Neural progenitor cell (in vitro differentiated cells): ENCODE data around the gene ACSM6. TPM values are rescaled to one million over a fixed set of nuclear protein-coding genes. Genes with fewer than 3 reads are reported as not detected.
"Not testable (repeated sequence)": the region's sequence is repeated elsewhere in the genome, so short reads cannot be mapped to it uniquely, and the experiment has no call there.

Experiments
- DNase-seq: peaks from one replicate; pipeline ENCODE4 v3.0.0-alpha.2; 2016; ENCODE audit warnings: low spot score
- H2AFZ ChIP-seq: fragments of 200-600 bp; sonication (generic); replicated peaks from 2 replicates; pipeline ENCODE4 v1.6.1; 2016; ENCODE audit warnings: antibody characterized with exemption
- H3F3A ChIP-seq: fragments of 200-600 bp; sonication (generic); 2 replicates; pipeline ENCODE4 v1.6.1; 2016; ENCODE audit warnings: antibody characterized with exemption, low read depth
- H3K27ac ChIP-seq: fragments of 200-600 bp; sonication (generic); 2 replicates; pipeline ENCODE4 v1.5.1; 2016; ENCODE audit warnings: mild to moderate bottlenecking
- H3K27me3 ChIP-seq: fragments of 200-600 bp; sonication (generic); 2 replicates; pipeline ENCODE4 v1.6.1; 2016; ENCODE audit warnings: mild to moderate bottlenecking, moderate library complexity
- H3K36me3 ChIP-seq: fragments of 200-600 bp; sonication (generic); 2 replicates; pipeline ENCODE4 v1.5.1; 2016
- H3K4me1 ChIP-seq: fragments of 200-600 bp; sonication (generic); 2 replicates; pipeline ENCODE4 v1.6.1; 2016; ENCODE audit warnings: mixed run types
- H3K4me2 ChIP-seq: fragments of 200-600 bp; sonication (generic); 2 replicates; pipeline ENCODE4 v1.6.1; 2016
- H3K4me3 ChIP-seq: fragments of 200-600 bp; sonication (generic); 2 replicates; pipeline ENCODE4 v1.5.1; 2016
- H3K79me2 ChIP-seq: fragments of 200-600 bp; sonication (generic); 2 replicates; pipeline ENCODE4 v1.6.1; 2016; ENCODE audit warnings: low read depth
- H3K9ac ChIP-seq: fragments of 200-600 bp; sonication (generic); 2 replicates; pipeline ENCODE4 v1.6.1; 2016
- H3K9me3 ChIP-seq: fragments of 200-600 bp; sonication (generic); 2 replicates; pipeline ENCODE4 v1.5.1; 2016; ENCODE audit warnings: low read depth
- H4K20me1 ChIP-seq: fragments of 200-600 bp; sonication (generic); 2 replicates; pipeline ENCODE4 v1.6.1; 2016; ENCODE audit warnings: low read depth
- H3K27ac Mint-ChIP-seq: 3 replicates; pipeline ENCODE4 v1.8.0; 2021; ENCODE audit warnings: mixed read lengths
- H3K27me3 Mint-ChIP-seq: 2 replicates; pipeline ENCODE4 v1.8.0; 2022; ENCODE audit warnings: low read depth, mild to moderate bottlenecking, inconsistent platforms, moderate library complexity, mixed read lengths; ENCODE audit not compliant: insufficient read depth
- H3K36me3 Mint-ChIP-seq: 3 replicates; pipeline ENCODE4 v1.8.0; 2021; ENCODE audit warnings: mixed read lengths
- H3K4me1 Mint-ChIP-seq: 3 replicates; pipeline ENCODE4 v1.8.0; 2021; ENCODE audit warnings: mixed read lengths
- H3K4me3 Mint-ChIP-seq: 3 replicates; pipeline ENCODE4 v1.8.0; 2021; ENCODE audit warnings: mild to moderate bottlenecking, moderate library complexity, mixed read lengths
- H3K9me3 Mint-ChIP-seq: 3 replicates; pipeline ENCODE4 v1.8.0; 2020; ENCODE audit warnings: mixed read lengths
- EZH2 ChIP-seq: fragments of 200-600 bp; sonication (generic); IDR thresholded peaks from 2 replicates; pipeline ENCODE4 v1.6.1; 2017; ENCODE audit warnings: antibody characterized with exemption, mild to moderate bottlenecking, moderate library complexity
- EZH2phosphoT487 ChIP-seq: fragments of 200-600 bp; sonication (generic); IDR thresholded peaks from 2 replicates; pipeline ENCODE4 v1.6.1; 2017; ENCODE audit warnings: antibody characterized with exemption
- total RNA-seq: library from RNA; depleted of rRNA; stranded (reverse); fragments of >200 nt; gene quantifications from 2 replicates; pipeline ENCODE4 v1.2.3, GENCODE V29; 2015; ENCODE audit warnings: low replicate concordance
- TF ChIP-seq, protein P1 (sequence below): fragments of 200-600 bp; sonication (generic); IDR thresholded peaks from 2 replicates; pipeline ENCODE4 v1.5.1; 2017; ENCODE audit warnings: antibody characterized with exemption, mild to moderate bottlenecking

Gene ACSM6
- total RNA-seq, 1 donor from 2014 or later: not detected

DNA sequence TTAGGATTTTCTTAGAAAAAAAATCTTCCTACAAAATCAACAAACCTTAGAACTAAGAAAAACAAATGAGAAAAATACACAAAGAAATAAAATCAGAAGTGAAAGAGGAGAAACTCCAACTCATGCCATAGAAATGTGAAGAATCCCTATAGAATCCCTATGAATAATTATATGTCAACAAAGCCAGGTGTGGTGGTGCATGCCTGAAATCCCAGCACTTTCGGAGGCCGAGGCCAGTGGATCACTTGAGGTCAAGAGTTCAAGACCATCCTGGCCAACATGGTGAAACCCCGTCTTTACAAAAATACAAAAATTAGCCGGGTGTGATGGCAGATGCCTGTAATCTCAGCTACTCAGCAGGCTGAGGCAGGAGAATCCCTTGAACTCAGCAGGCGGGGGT lies 27.1 kb downstream of the ACSM6 start:
- Mint-ChIP-seq H3K27me3 (no peaks in the 10 kb centered on the region), H3K36me3 (no peaks in the 10 kb centered on the region), H3K9me3 (no peaks in the 10 kb centered on the region), H3K27ac (no peak overlapping the region), H3K4me1 (no peaks in the 10 kb centered on the region), H3K4me3 (no peak overlapping the region)
- H3K9me3 ChIP-seq: no peaks in the 10 kb centered on the region
- no peaks in the 10 kb centered on the region for H3K79me2 ChIP-seq
- H4K20me1 ChIP-seq: no peaks in the 10 kb centered on the region
- no peak for TF ChIP-seq EZH2
- TF ChIP-seq, protein P1, sequence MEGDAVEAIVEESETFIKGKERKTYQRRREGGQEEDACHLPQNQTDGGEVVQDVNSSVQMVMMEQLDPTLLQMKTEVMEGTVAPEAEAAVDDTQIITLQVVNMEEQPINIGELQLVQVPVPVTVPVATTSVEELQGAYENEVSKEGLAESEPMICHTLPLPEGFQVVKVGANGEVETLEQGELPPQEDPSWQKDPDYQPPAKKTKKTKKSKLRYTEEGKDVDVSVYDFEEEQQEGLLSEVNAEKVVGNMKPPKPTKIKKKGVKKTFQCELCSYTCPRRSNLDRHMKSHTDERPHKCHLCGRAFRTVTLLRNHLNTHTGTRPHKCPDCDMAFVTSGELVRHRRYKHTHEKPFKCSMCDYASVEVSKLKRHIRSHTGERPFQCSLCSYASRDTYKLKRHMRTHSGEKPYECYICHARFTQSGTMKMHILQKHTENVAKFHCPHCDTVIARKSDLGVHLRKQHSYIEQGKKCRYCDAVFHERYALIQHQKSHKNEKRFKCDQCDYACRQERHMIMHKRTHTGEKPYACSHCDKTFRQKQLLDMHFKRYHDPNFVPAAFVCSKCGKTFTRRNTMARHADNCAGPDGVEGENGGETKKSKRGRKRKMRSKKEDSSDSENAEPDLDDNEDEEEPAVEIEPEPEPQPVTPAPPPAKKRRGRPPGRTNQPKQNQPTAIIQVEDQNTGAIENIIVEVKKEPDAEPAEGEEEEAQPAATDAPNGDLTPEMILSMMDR: no peak
- no peak for TF ChIP-seq EZH2phosphoT487
- no peak overlapping the region for H3K4me3 ChIP-seq
- no peaks in the 10 kb centered on the region for H3K36me3 ChIP-seq
- H3K4me2 ChIP-seq: no peak overlapping the region
- no peak overlapping the region for H3K27ac ChIP-seq
- H3K4me1 ChIP-seq: no peaks in the 10 kb centered on the region
- no peak for DNase-seq
- H3K9ac ChIP-seq: no peak overlapping the region
- no peaks in the 10 kb centered on the region for H3F3A ChIP-seq
- no peak overlapping the region for H2AFZ ChIP-seq
- H3K27me3 ChIP-seq: no peaks in the 10 kb centered on the region

DNA sequence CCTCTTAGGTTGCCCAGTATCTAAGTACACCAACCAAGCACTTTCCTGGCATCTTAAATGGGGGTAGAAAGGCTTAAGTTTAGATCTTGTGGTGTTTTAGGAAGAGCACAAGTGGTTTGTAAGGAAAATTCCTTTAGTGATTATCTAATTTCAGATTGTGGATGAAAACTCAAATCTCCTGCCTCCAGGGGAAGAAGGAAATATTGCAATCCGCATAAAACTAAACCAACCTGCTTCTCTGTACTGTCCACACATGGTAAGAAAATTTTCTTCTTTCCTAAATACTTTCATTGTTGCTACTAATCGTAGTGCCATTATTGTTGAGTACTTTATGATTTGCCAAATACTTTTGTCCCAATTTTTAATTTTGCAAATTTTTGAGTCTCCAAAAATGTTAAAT lies 31.1 kb downstream of the ACSM6 start:
- peaks cover 14% of the 10 kb centered on the region for H3F3A ChIP-seq
- no peaks in the 10 kb centered on the region for H3K9me3 ChIP-seq
- no peaks in the 10 kb centered on the region for H4K20me1 ChIP-seq
- no peaks in the 10 kb centered on the region for H3K79me2 ChIP-seq
- Mint-ChIP-seq H3K9me3 (peaks cover under 1% of the 10 kb centered on the region), H3K27me3 (no peaks in the 10 kb centered on the region), H3K27ac (no peak overlapping the region), H3K36me3 (no peaks in the 10 kb centered on the region), H3K4me1 (no peaks in the 10 kb centered on the region), H3K4me3 (no peak overlapping the region)
- no peaks in the 10 kb centered on the region for H3K36me3 ChIP-seq
- no peak overlapping the region for H2AFZ ChIP-seq
- peaks cover 11% of the 10 kb centered on the region for H3K4me1 ChIP-seq
- DNase-seq: no peak
- no peak overlapping the region for H3K4me2 ChIP-seq
- no peak overlapping the region for H3K4me3 ChIP-seq
- TF ChIP-seq EZH2 (no peak), EZH2phosphoT487 (no peak)
- TF ChIP-seq, protein P1: no peak
- H3K9ac ChIP-seq: no peak overlapping the region
- no peaks in the 10 kb centered on the region for H3K27me3 ChIP-seq
- no peak overlapping the region for H3K27ac ChIP-seq

DNA sequence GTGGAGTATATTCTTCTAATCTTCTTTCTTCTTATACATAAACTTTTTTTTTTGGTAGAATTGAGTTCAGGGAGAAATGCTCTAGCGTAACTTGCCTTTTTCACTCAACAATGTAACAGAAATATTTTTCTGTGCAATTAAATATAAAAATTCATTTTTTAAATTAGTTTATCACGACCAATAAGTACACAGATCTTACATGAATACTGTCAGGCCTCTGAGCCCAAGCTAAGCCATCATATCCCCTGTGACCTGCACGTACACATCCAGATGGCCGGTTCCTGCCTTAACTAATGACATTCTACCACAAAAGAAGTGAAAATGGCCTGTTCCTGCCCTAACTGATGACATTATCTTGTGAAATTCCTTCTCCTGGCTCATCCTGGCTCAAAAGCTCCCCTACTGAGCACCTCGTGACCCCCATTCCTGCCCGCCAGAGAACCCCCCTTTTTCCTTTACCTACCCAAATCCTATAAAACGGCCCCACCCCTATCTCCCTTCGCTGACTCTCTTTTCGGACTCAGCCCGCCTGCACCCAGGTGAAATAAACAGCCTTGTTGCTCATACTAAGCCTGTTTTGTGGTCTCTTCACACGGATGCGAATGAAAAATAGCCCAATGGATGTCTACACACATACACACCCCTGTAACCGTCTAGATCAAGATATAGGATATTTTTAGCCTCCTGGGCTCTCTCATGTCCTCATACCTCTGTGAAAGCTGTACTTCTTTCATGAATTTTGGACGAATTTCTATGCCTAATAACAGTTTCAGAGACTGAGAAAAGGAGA lies 35.1 kb downstream of the ACSM6 start:
- H3K27ac Mint-ChIP-seq, H4K20me1 ChIP-seq, H3K4me1 Mint-ChIP-seq, H2AFZ ChIP-seq, H3K27ac ChIP-seq, H3K9ac ChIP-seq, DNase-seq, H3K9me3 Mint-ChIP-seq, H3K27me3 ChIP-seq, H3K36me3 ChIP-seq, H3K27me3 Mint-ChIP-seq, H3K9me3 ChIP-seq, H3K79me2 ChIP-seq, H3K4me3 Mint-ChIP-seq, H3K36me3 Mint-ChIP-seq: not testable (repeated sequence)
- Histone ChIP-seq H3K4me2 (peak overlapping the region; percentile 64), H3K4me1 (peaks cover 13% of the 10 kb centered on the region), H3F3A (peaks cover 24% of the 10 kb centered on the region), H3K4me3 (peak overlapping the region; percentile 40)
